Renal cortex interstitium (tissue), 11 donors: ENCODE measurements around the gene DAPL1. TPM values are rescaled to one million over a fixed set of nuclear protein-coding genes. Genes with fewer than 3 reads are reported as not detected.
"Not testable (repeated sequence)": the region's sequence is repeated elsewhere in the genome, so short reads cannot be mapped to it uniquely, and the experiment has no call there.

Experiments used
- DNase-seq, 11 donors: peaks; one replicate each; pipeline ENCODE4 v3.0.0-alpha.2; 2013; ENCODE audit warnings: low read depth in 9 of 11, low spot score in 4 of 11; ENCODE audit errors: extremely low read depth in 1 of 11
- polyA plus RNA-seq, 3 donors: library from polyadenylated mRNA; unstranded; fragments of 120-200 nt; gene quantifications; one replicate each; pipeline ENCODE4 v1.2.1, GENCODE V29; 2013; ENCODE audit not compliant: insufficient read length in 3 of 3

Gene DAPL1
- polyA plus RNA-seq, 3 donors: 32.9 to 46.8 (median 44.4) TPM

DNA sequence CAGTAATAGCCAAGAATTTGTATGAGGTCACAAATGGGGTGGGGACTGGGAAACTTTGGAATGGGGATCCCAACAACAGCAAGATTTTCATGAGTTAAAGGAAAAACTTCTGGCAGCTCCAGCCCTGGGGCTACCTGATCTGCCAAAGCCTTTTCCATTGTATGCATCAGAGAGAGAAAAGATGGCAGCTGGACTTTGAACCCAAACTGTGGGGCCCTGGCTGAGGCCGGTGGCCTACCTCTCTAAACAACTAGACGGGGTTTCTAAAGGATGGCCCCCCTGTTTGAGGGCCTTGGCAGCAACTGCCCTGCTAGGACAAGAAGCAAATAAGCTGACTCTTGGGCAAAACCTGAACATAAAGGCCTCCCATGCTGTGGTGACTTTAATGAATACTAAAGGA lies 52.4 kb downstream of the DAPL1 start:
- DNase-seq: not testable (repeated sequence)

- DNase-seq: not testable (repeated sequence)
These were observed 53.2 kb downstream of the DAPL1 start for GRCh38 chr2:158848031-158848970.

DNA sequence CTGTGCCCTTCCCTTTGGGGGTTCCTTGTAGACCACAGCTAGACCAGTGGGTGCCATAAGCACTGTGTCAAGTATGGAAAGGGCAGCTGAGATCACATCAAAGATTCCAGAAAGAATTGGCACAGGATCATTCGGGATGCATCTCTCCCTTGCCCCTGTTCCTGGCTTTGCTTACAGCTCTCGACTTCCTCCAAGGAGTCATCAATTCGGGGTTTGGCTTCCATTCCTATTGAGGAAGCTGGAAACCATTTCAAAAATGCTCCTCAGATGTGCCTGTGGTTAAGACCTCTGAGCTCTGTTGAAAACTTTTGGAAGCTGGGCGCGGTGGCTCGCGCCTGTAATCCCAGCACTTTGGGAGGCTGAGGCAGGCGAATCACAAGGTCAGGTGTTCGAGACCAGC lies 65.1 kb downstream of the DAPL1 start:
- not testable (repeated sequence) for DNase-seq

DNA sequence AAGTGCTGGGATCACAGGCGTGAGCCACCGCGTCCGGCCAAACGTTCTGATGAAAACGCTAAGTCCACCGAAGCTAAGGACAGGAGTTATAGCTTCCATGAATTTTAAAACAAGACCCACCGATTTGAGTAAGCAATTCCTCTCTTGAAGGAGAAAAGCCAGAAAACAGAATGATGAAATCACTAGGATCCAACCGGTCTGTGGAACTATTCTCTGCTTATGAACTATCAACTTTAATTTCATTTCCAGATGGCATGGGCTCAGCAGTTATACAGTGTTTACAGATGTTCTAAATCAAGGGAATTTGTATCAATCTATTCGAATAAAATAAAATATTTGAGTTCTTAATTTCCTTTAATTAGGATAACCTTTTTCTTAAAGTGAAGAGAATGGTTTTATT lies 66.5 kb downstream of the DAPL1 start:
- DNase-seq: not testable (repeated sequence)

DNA sequence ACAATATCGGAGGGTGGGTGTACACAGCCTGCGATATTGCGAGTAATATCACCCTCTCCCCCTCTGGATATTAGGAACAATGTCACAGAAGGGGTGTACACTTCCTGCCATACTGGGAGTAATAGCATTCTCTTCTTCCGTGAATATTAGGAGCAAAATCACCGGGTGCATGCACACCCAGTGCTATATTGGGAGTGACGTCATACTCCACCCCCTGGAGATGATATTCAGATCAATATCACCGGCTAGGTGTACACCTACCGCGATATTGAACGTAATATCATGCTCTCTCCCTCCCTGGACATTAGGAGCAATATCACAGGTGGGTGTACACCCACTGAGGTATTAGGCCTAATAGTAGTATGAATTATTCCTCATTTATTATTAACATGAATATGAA lies 70.4 kb downstream of the DAPL1 start:
- not testable (repeated sequence) for DNase-seq

Other genes with a start within 250 kb of the DAPL1 start
- gene TANC1, start 173.3 kb downstream of the DAPL1 start, polyA plus RNA-seq: 10 to 100 TPM; 52.9 to 73.7 (median 54.5) TPM